HG02759 (cell line): ENCODE results near the gene TMEM200B.
"Not testable (repeated sequence)": the region's sequence is repeated elsewhere in the genome, so short reads cannot be mapped to it uniquely, and the experiment has no call there.

Source experiments
- ATAC-seq: cut with Tn5 transposase; IDR thresholded peaks from one replicate; pipeline ENCODE4 v1.9.1; 2021; ENCODE audit warnings: mild to moderate bottlenecking, moderate library complexity; ENCODE audit not compliant: unreplicated experiment

Gene TMEM200B

GRCh38 chr1:29113413-29114117 is 10.1 kb downstream of the TMEM200B start:
- ATAC-seq, result no peak

GRCh38 chr1:29112705-29113412 is 10.8 kb downstream of the TMEM200B start:
- no peak for ATAC-seq

- not testable (repeated sequence) for ATAC-seq
Measured at GRCh38 chr1:29108041-29108440, 15.7 kb downstream of the TMEM200B start.

GRCh38 chr1:29105822-29106221 is 17.9 kb downstream of the TMEM200B start:
- ATAC-seq, result no peak

- ATAC-seq, result no peak
Measured at GRCh38 chr1:29100487-29100886, 23.2 kb downstream of the TMEM200B start.

- no peak for ATAC-seq
Measured at GRCh38 chr1:29099286-29099685, 24.4 kb downstream of the TMEM200B start.

- ATAC-seq, result no peak
Measured at GRCh38 chr1:29096231-29096886, 27.3 kb downstream of the TMEM200B start.

GRCh38 chr1:29094954-29095353 is 28.7 kb downstream of the TMEM200B start:
- no peak for ATAC-seq

GRCh38 chr1:29094433-29094832 is 29.3 kb downstream of the TMEM200B start:
- no peak for ATAC-seq

GRCh38 chr1:29092704-29093103 is 31.0 kb downstream of the TMEM200B start:
- not testable (repeated sequence) for ATAC-seq

- ATAC-seq, result no peak
Measured at GRCh38 chr1:29090937-29091618, 32.6 kb downstream of the TMEM200B start.

- ATAC-seq, result no peak
Measured at GRCh38 chr1:29084196-29084521, 39.5 kb downstream of the TMEM200B start.

GRCh38 chr1:29083317-29084195 is 40.1 kb downstream of the TMEM200B start:
- no peak for ATAC-seq

- ATAC-seq, result no peak
Measured at GRCh38 chr1:29082519-29082918, 41.2 kb downstream of the TMEM200B start.

GRCh38 chr1:29081201-29081600 is 42.5 kb downstream of the TMEM200B start:
- no peak for ATAC-seq

- not testable (repeated sequence) for ATAC-seq
Measured at GRCh38 chr1:29079916-29080629, 43.6 kb downstream of the TMEM200B start.

- no peak for ATAC-seq
Measured at GRCh38 chr1:29077155-29077554, 46.5 kb downstream of the TMEM200B start.
